ENCODE data around the gene SMYD3. TPM values are rescaled to one million over a fixed set of nuclear protein-coding genes. Genes with fewer than 3 reads are reported as not detected.

SMYD3 gene
- total and polyA plus RNA-seq, 10 of the 15 experiments (the other 5 are each of a cell fraction or from before 2014, with no cell fraction given): 18.3 to 54.0 (median 24.8) TPM

DNA sequence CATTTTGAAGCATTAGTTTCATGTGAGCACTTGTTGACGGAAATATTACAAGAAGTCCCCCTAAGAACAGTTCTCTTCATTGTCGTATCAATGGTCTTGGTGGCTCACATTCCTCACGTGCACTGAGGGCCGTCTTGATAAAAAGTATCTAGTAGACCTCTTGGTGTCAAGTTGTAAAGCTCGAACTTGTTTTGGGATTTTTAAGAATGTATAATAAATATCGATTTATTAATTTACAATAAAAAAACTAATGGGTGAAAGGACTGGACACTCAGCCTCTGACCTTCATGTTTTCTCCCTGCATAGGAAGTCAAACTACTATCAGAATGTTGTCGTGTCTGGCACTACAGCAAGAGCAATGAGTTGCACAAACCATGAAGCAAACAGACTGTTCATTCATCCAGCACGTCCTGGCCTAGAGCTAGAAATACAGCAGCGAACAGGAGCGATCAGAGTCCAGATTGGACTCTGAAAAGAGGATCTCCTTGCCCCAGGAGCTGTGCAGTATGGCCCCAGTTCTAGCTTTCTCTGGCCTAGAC, 319.2 kb downstream of the SMYD3 start:
- Histone ChIP-seq H3K9me3 (replicated peaks; ENCODE audit: control insufficient read depth, insufficient read depth, low read length) (no peaks in the 10 kb centered on the region), H3K4me3 (no peak overlapping the region), H4K20me1 (ENCODE audit: control insufficient read depth, insufficient read depth) (no peaks in the 10 kb centered on the region), H3K79me2 (ENCODE audit: control insufficient read depth, insufficient read depth, low read length) (no peaks in the 10 kb centered on the region), H3K27ac (ENCODE audit: control insufficient read depth, insufficient read depth) (no peak overlapping the region), H3K27me3 (replicated peaks in 1 of 2; ENCODE audit: control insufficient read depth in 2 of 2, insufficient read depth in 2 of 2, low read length in 1 of 2) (no peaks in the 10 kb centered on the region), H3K36me3 (ENCODE audit: control insufficient read depth in 2 of 2, insufficient read depth in 2 of 2, low read length in 1 of 2) (no peaks in the 10 kb centered on the region), H2AFZ (ENCODE audit: control insufficient read depth, low read depth, low read length) (no peak overlapping the region), H3K4me1 (ENCODE audit: control insufficient read depth, insufficient read depth, low read length) (no peaks in the 10 kb centered on the region), H3K9ac (ENCODE audit: control insufficient read depth, insufficient read depth, low read length) (no peak overlapping the region), H3K4me2 (ENCODE audit: control insufficient read depth, insufficient read depth) (no peak overlapping the region)
- no peak for ATAC-seq
- CTCF ChIA-PET: interaction anchor here (0.8 kb wide), 1 partner anchor 71 kb away, joined by 3 read pairs; no protein-coding TSS in a partner anchor
- no TSS peak for BruUV-seq (replicated peaks)
- SMC1A ChIA-PET (ENCODE audit: uncharacterized antibody, unreplicated experiment): interaction anchor here (0.8 kb wide), 1 partner anchor 27 kb away, joined by 3 read pairs; no protein-coding TSS in a partner anchor
- in situ Hi-C loops (cut with MboI) (no loop called here), intact Hi-C loops (cut with micrococcal nuclease; ENCODE audit: unreplicated experiment) (no loop called here)
- FAIRE-seq: no peak
- POLR2A ChIA-PET: no interaction called here
- WGBS (ENCODE audit: insufficient coverage, insufficient replicate concordance, low lambda C conversion rate, missing lambda C conversion rate): 93% methylated on average over 10 of the region's 10 CpGs
- no peak for DNase-seq (ENCODE audit: low read depth, low spot score)
- RAD21 ChIA-PET (ENCODE audit: unreplicated experiment): no interaction called here
- TF ChIP-seq, protein P1, sequence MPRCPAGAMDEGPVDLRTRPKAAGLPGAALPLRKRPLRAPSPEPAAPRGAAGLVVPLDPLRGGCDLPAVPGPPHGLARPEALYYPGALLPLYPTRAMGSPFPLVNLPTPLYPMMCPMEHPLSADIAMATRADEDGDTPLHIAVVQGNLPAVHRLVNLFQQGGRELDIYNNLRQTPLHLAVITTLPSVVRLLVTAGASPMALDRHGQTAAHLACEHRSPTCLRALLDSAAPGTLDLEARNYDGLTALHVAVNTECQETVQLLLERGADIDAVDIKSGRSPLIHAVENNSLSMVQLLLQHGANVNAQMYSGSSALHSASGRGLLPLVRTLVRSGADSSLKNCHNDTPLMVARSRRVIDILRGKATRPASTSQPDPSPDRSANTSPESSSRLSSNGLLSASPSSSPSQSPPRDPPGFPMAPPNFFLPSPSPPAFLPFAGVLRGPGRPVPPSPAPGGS (IDR thresholded peaks at IDR 0.05; ENCODE audit: borderline replicate concordance, insufficient read depth, low read depth, low read length, poor library complexity, severe bottlenecking): no peak
- TF ChIP-seq, protein P2, sequence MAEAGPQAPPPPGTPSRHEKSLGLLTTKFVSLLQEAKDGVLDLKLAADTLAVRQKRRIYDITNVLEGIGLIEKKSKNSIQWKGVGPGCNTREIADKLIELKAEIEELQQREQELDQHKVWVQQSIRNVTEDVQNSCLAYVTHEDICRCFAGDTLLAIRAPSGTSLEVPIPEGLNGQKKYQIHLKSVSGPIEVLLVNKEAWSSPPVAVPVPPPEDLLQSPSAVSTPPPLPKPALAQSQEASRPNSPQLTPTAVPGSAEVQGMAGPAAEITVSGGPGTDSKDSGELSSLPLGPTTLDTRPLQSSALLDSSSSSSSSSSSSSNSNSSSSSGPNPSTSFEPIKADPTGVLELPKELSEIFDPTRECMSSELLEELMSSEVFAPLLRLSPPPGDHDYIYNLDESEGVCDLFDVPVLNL (IDR thresholded peaks at IDR 0.05; ENCODE audit: low read depth, low read length): no peak
- TF ChIP-seq ZNF384 (IDR thresholded peaks at IDR 0.05; ENCODE audit: borderline replicate concordance, low read depth, low read length) (no peak), SMAD5 (IDR thresholded peaks at IDR 0.05; ENCODE audit: low read depth) (no peak), JUNB (IDR thresholded peaks at IDR 0.05) (no peak), SUPT20H (IDR thresholded peaks at IDR 0.05; ENCODE audit: borderline replicate concordance, control insufficient read depth, low read depth, low read length) (no peak), MXI1 (IDR thresholded peaks at IDR 0.05; ENCODE audit: low read depth, low read length) (no peak), ZSCAN29 (IDR thresholded peaks at IDR 0.05) (no peak)
- TF ChIP-seq, protein P3, sequence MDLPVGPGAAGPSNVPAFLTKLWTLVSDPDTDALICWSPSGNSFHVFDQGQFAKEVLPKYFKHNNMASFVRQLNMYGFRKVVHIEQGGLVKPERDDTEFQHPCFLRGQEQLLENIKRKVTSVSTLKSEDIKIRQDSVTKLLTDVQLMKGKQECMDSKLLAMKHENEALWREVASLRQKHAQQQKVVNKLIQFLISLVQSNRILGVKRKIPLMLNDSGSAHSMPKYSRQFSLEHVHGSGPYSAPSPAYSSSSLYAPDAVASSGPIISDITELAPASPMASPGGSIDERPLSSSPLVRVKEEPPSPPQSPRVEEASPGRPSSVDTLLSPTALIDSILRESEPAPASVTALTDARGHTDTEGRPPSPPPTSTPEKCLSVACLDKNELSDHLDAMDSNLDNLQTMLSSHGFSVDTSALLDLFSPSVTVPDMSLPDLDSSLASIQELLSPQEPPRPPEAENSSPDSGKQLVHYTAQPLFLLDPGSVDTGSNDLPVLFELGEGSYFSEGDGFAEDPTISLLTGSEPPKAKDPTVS (IDR thresholded peaks at IDR 0.05; ENCODE audit: low read depth, low read length): no peak
- TF ChIP-seq, protein P4, sequence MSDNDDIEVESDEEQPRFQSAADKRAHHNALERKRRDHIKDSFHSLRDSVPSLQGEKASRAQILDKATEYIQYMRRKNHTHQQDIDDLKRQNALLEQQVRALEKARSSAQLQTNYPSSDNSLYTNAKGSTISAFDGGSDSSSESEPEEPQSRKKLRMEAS (IDR thresholded peaks at IDR 0.05; ENCODE audit: low read depth, low read length): no peak
